ENCODE results near the gene C1QTNF6. TPM values are rescaled to one million over a fixed set of nuclear protein-coding genes. Genes with fewer than 3 reads are reported as not detected.

C1QTNF6 gene
- total and polyA plus RNA-seq, 2 donors (not counting 3 experiments of a cell fraction or from before 2014, with no cell fraction given), result 20.2 to 27.6 TPM

- no peaks in the 10 kb centered on the region for H3K79me2 ChIP-seq (ENCODE audit: control insufficient read depth, insufficient read depth, low read length)
- no peaks in the 10 kb centered on the region for H4K20me1 ChIP-seq (replicated peaks; ENCODE audit: control insufficient read depth, extremely low read depth, insufficient read depth, low read length)
- FAIRE-seq (no peak), DNase-seq (ENCODE audit: low read depth, low spot score) (no peak)
- H3K9me3 ChIP-seq (replicated peaks; ENCODE audit: control insufficient read depth, insufficient read depth, low read length), result no peaks in the 10 kb centered on the region
- no peaks in the 10 kb centered on the region for H3K4me1 ChIP-seq (ENCODE audit: control insufficient read depth, extremely low read depth, insufficient read depth, low read length)
- H3K9ac ChIP-seq (replicated peaks; ENCODE audit: extremely low read depth, insufficient read depth, low read length), result no peak overlapping the region
- no peak overlapping the region for H3K4me3 ChIP-seq (replicated peaks in 1 of 3; ENCODE audit: insufficient read depth in 1 of 3, low read depth in 1 of 3, low read length in 3 of 3)
- H3K9me1 ChIP-seq (replicated peaks; ENCODE audit: control insufficient read depth, extremely low read depth, insufficient read depth, low read length), result no peaks in the 10 kb centered on the region
- no TSS peak for BruUV-seq (replicated peaks)
- H3K27me3 ChIP-seq (ENCODE audit: control insufficient read depth in 2 of 2, insufficient read depth in 2 of 2, low read length in 2 of 2), result no peaks in the 10 kb centered on the region
- intact Hi-C loops (cut with micrococcal nuclease), result loop anchor here (2.0 kb wide), 1 partner anchor 289 kb away; no protein-coding TSS in a partner anchor
- TF ChIP-seq CTCF (IDR thresholded peaks at IDR 0.05; ENCODE audit: extremely low read depth in 1 of 2, insufficient read depth in 1 of 2, low read depth in 1 of 2, low read length in 2 of 2), result no peak
- TF ChIP-seq MYC (IDR thresholded peaks at IDR 0.05; ENCODE audit: low read depth, low read length), result no peak
- no peak for TF ChIP-seq GATA2 (IDR thresholded peaks at IDR 0.05; ENCODE audit: insufficient read depth, insufficient read length, low read depth, low read length)
- no peak for TF ChIP-seq MAX (IDR thresholded peaks at IDR 0.05; ENCODE audit: insufficient read depth, insufficient read length)
- TF ChIP-seq POLR2A (IDR thresholded peaks at IDR 0.05; ENCODE audit: low read depth, low read length), result no peak
- no peak for TF ChIP-seq EZH2 (IDR thresholded peaks at IDR 0.05; ENCODE audit: borderline replicate concordance, low read depth, low read length, severe bottlenecking)
- TF ChIP-seq FOS (IDR thresholded peaks at IDR 0.05; ENCODE audit: borderline replicate concordance, insufficient read depth, low read length), result no peak
- POLR2A ChIA-PET, result no interaction called here
- no peaks in the 10 kb centered on the region for H3K36me3 ChIP-seq (ENCODE audit: control insufficient read depth in 2 of 2, extremely low read depth in 1 of 2, insufficient read depth in 2 of 2, low read length in 2 of 2)
- no peak overlapping the region for H3K4me2 ChIP-seq (ENCODE audit: insufficient read depth, low read length)
- H3K27ac ChIP-seq (ENCODE audit: insufficient read depth, low read depth, low read length), result no peak overlapping the region
- dilution Hi-C loops (cut with MboI; ENCODE audit: extremely low pct_ligation_motif_present, low sequenced_read_pairs), result no loop called here
- no peak overlapping the region for H2AFZ ChIP-seq (ENCODE audit: low read depth, low read length)
- CTCF ChIA-PET, result interaction anchor here (0.7 to 4.1 kb wide), 7 partner anchors 10 to 386 kb away, joined by 3 to 69 read pairs (median 5); no protein-coding TSS in a partner anchor
Measured at GRCh38 chr22:37167981-37168647, 19.9 kb downstream of the C1QTNF6 start.

All from endothelial cell of umbilical vein (primary cell).